ENCODE results near the gene JAKMIP1.

Gene JAKMIP1

GRCh38 chr4:6069845-6070709, 130.3 kb downstream of the JAKMIP1 start:
- Histone ChIP-seq H3K4me1 (ENCODE audit: low read length) (peaks cover 6% of the 10 kb centered on the region; the same call in 1 of the 2 replicates), H3K27ac (ENCODE audit: low read length) (no peak overlapping the region), H3K9ac (ENCODE audit: low read length) (no peak overlapping the region), H3K9me3 (replicated peaks; ENCODE audit: insufficient read depth, low read length) (no peaks in the 10 kb centered on the region), H3F3A (ENCODE audit: insufficient read depth, low read length) (no peaks in the 10 kb centered on the region), H3K79me2 (ENCODE audit: low read length) (no peaks in the 10 kb centered on the region), H2AFZ (ENCODE audit: low read length) (no peak overlapping the region), H3K9me2 (replicated peaks; ENCODE audit: insufficient read depth, low read length) (no peaks in the 10 kb centered on the region), H3K36me3 (replicated peaks; ENCODE audit: insufficient read depth, low read length) (no peaks in the 10 kb centered on the region), H3K4me2 (ENCODE audit: low read depth, low read length) (no peak overlapping the region), H3K27me3 (replicated peaks; ENCODE audit: insufficient read depth, low read length) (no peaks in the 10 kb centered on the region), H3K4me3 (ENCODE audit: low read length) (no peak overlapping the region), H4K20me1 (ENCODE audit: insufficient read depth, low read length) (no peaks in the 10 kb centered on the region)
- TF ChIP-seq EZH2phosphoT487 (IDR thresholded peaks at IDR 0.05; ENCODE audit: low read length) (no peak), EZH2 (optimal IDR thresholded peaks at IDR 0.05; ENCODE audit: low read depth, low read length) (no peak), CTCF (IDR thresholded peaks at IDR 0.05; ENCODE audit: low read length) (no peak)
- no peak for DNase-seq

GRCh38 chr4:6068986-6069385, 131.4 kb downstream of the JAKMIP1 start:
- Histone ChIP-seq H3K9ac (ENCODE audit: low read length) (no peak overlapping the region), H3F3A (ENCODE audit: insufficient read depth, low read length) (no peaks in the 10 kb centered on the region), H4K20me1 (ENCODE audit: insufficient read depth, low read length) (no peaks in the 10 kb centered on the region), H3K36me3 (replicated peaks; ENCODE audit: insufficient read depth, low read length) (no peaks in the 10 kb centered on the region), H3K4me1 (ENCODE audit: low read length) (peaks cover 6% of the 10 kb centered on the region; the same call in 1 of the 2 replicates), H3K27ac (ENCODE audit: low read length) (no peak overlapping the region), H3K27me3 (replicated peaks; ENCODE audit: insufficient read depth, low read length) (no peaks in the 10 kb centered on the region), H3K4me2 (ENCODE audit: low read depth, low read length) (no peak overlapping the region), H2AFZ (ENCODE audit: low read length) (no peak overlapping the region), H3K4me3 (ENCODE audit: low read length) (no peak overlapping the region), H3K79me2 (ENCODE audit: low read length) (no peaks in the 10 kb centered on the region), H3K9me3 (replicated peaks; ENCODE audit: insufficient read depth, low read length) (no peaks in the 10 kb centered on the region), H3K9me2 (replicated peaks; ENCODE audit: insufficient read depth, low read length) (no peaks in the 10 kb centered on the region)
- no peak for DNase-seq
- TF ChIP-seq EZH2phosphoT487 (IDR thresholded peaks at IDR 0.05; ENCODE audit: low read length): no peak
- TF ChIP-seq EZH2 (optimal IDR thresholded peaks at IDR 0.05; ENCODE audit: low read depth, low read length): no peak
- TF ChIP-seq CTCF (IDR thresholded peaks at IDR 0.05; ENCODE audit: low read length): no peak

GRCh38 chr4:6065934-6066590, 134.3 kb downstream of the JAKMIP1 start:
- Histone ChIP-seq H3K79me2 (ENCODE audit: low read length) (no peaks in the 10 kb centered on the region), H3K36me3 (replicated peaks; ENCODE audit: insufficient read depth, low read length) (no peaks in the 10 kb centered on the region; the same call in 1 of the 2 replicates), H2AFZ (ENCODE audit: low read length) (no peak overlapping the region), H3K27me3 (replicated peaks; ENCODE audit: insufficient read depth, low read length) (no peaks in the 10 kb centered on the region), H3K9ac (ENCODE audit: low read length) (no peak overlapping the region), H4K20me1 (ENCODE audit: insufficient read depth, low read length) (no peaks in the 10 kb centered on the region), H3K9me3 (replicated peaks; ENCODE audit: insufficient read depth, low read length) (no peaks in the 10 kb centered on the region), H3K4me1 (ENCODE audit: low read length) (no peaks in the 10 kb centered on the region), H3K4me3 (ENCODE audit: low read length) (no peak overlapping the region), H3F3A (ENCODE audit: insufficient read depth, low read length) (no peaks in the 10 kb centered on the region), H3K27ac (ENCODE audit: low read length) (no peak overlapping the region), H3K4me2 (ENCODE audit: low read depth, low read length) (no peak overlapping the region), H3K9me2 (replicated peaks; ENCODE audit: insufficient read depth, low read length) (no peaks in the 10 kb centered on the region)
- no peak for DNase-seq
- TF ChIP-seq CTCF (IDR thresholded peaks at IDR 0.05; ENCODE audit: low read length) (no peak), EZH2 (optimal IDR thresholded peaks at IDR 0.05; ENCODE audit: low read depth, low read length) (no peak), EZH2phosphoT487 (IDR thresholded peaks at IDR 0.05; ENCODE audit: low read length) (no peak)

All from MM.1S (cell line).